Stimulated activated CD4-positive, alpha-beta T cell treated with anti-CD3 and anti-CD28 coated beads, Interleukin-1b, Interleukin-23, amount 100 ng/mL, for 24 hours (primary cell): ENCODE measurements around the gene BABAM1.
A peak's percentile ranks its signal among the peaks of the same experiment; 100 is the strongest.

ENCODE experiments used
- DNase-seq, 4 experiments: peaks; one replicate each; pipeline ENCODE4 v3.0.0-alpha.2; 2020; ENCODE audit warnings: low read depth in 4 of 4, low spot score in 1 of 4

BABAM1 gene

GRCh38 chr19:17302391-17303166, 35.3 kb downstream of the BABAM1 start:
- no peak for DNase-seq

- peak; percentile 77 to 91 (median 84) for DNase-seq
Measured at GRCh38 chr19:17303167-17303939, 36.1 kb downstream of the BABAM1 start, which contains the start of gene ABHD8. Gene ABHD8, minus strand, starts transcription at chr19:17303425. Its CDS starts 1,809 bp downstream, at chr19:17301616.

DNA sequence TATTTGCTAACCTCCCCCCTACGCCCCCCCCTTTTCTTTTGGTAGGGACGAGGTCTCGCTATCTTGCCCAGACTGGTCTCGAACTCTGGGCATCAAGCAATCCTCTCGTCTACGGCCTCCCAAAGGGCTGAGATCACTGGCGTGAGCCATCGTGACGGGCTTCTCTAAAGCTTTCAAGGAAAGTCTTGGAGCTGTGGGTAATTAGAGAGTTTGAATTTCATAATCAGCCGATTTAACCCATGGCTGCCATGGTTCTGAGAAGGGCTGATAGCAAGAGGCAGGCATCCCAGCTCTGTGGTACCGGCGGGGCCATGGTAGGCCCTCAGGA, 36.7 kb downstream of the BABAM1 start:
- no peak for DNase-seq

GRCh38 chr19:17304386-17305215, 37.4 kb downstream of the BABAM1 start:
- no peak for DNase-seq

DNA sequence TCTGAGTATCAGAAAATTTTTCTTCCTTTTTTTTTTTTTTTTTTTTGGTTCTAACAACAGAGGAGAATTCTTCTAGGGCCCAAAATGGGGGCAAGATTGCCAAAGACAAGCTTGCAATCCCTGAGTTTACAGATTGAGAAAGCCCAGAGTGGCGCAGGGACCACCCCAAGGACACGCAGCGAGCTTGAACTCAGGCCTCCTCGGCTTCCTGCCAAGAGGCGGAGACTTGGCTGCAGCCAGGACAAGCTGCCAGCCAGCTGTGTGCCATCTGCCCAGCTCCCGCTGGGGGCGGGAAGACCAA, 37.9 kb downstream of the BABAM1 start:
- no peak for DNase-seq

DNA sequence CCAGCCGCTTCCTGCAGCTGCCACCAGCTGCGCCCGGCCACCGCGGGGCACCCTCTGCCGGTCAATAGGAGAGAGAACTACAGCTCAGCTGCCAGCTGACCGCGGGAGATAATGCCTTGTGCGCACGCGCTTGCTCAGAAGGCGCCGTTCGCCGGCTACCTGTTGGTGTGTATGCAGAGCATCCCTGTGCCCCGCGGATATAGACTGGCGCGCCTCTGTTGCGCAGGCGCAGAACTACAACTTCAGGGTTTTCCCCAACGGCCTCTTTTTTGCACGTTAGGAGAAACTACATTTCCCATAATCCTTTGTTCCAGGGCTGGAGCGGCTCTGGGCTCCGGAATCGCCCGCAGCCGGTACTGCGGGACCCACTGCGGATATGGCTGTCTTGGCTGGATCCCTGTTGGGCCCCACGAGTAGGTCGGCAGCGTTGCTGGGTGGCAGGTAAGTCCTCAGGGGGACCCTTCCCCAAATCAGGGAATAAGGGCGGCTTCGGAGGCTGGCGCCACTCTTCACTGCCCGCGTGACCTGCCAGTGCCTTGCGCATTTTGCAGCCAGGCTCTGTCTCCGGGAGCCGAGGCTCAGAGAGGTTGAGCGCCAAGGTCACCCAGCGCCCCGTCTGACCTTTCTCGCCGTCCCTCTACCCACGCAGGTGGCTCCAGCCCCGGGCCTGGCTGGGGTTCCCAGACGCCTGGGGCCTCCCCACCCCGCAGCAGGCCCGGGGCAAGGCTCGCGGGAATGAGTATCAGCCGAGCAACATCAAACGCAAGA, 38.5 kb downstream of the BABAM1 start, which contains the start of gene MRPL34:
Gene MRPL34, plus strand, starts transcription at position 356 of the 768 bp plus-strand sequence. Its CDS starts 21 bp downstream, at position 377.
- DNase-seq = peak; percentile 79 to 94 (median 85)

- no peak for DNase-seq
Measured at GRCh38 chr19:17306285-17306714, 39.1 kb downstream of the BABAM1 start.

DNA sequence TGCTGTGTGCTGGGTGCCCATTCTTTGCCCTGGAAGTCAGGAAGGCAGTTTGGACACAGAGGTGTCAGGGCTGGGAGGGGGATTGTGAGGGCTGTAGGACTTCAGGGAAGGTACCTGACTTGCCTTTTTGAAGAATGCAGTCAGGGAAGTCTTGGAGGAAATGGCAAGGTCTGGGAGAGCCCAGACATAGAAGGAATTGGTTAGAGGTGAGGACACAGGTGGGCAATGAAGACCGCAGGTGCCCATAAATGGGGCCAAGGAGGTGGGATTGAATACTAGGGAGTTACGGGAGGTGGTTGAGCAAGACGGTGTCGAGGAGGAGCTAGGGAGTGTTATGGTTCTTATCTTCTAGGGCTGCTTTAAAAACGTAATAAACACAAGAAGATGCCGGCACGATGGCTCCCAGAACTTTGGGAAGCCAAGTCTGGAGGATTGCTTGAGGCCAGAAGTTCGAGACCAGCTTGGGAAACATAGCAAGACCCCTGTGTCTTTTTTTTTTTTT, 40.7 kb downstream of the BABAM1 start:
- DNase-seq = no peak

GRCh38 chr19:17309198-17309964, 42.1 kb downstream of the BABAM1 start, which contains the start of gene DDA1:
Gene DDA1, plus strand, starts transcription at chr19:17309563. Its CDS starts 92 bp downstream, at chr19:17309655.
- peak; percentile 94 to 100 (median 98) for DNase-seq

- DNase-seq = no peak
Measured at GRCh38 chr19:17309965-17310461, 42.8 kb downstream of the BABAM1 start.

DNA sequence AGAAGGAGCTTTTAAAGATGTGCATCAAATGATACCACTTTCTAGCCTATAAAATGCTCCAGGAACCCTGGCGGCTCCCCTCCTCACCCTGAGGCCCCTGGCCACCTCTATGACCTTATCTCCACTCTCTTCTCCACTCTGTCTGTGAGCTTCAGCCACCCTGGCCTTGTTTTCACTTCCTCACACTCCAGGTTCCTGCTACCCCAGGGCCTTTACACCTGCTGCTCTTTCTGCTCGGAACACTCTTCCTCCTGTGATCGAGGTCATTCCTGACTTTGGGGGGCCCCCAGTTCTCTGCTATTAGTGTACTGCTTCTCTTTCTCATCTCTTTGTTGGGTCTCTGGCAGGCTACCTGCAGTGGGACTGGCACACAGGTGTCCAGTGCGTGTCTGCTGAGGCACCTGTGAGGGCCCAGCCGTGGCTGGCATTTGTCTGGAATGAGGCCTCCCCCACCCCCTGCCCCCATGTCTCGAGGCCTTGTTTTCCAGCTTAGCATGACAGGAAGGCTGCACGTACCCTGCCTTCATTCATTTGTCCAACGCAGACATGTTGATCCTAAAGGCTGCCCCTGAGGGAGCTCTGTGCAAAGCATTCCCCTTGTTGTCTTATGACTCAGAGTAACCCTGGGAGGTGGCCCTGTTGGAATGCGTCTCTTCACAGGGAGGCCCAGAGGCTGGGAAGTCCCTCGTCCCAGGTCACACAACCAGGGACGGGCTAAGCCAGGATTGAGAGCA, 44.4 kb downstream of the BABAM1 start:
- DNase-seq = no peak

- DNase-seq = no peak
Measured at GRCh38 chr19:17312189-17313113, 45.2 kb downstream of the BABAM1 start.

- DNase-seq = no peak
Measured at GRCh38 chr19:17314007-17314593, 46.9 kb downstream of the BABAM1 start.

GRCh38 chr19:17318966-17319365, 51.7 kb downstream of the BABAM1 start:
- DNase-seq = no peak

GRCh38 chr19:17319473-17320238, 52.4 kb downstream of the BABAM1 start:
- no peak for DNase-seq

GRCh38 chr19:17320435-17320834, 53.2 kb downstream of the BABAM1 start:
- no peak for DNase-seq
